ENCODE measurements around the gene CDKAL1.

CDKAL1 gene

GRCh38 chr6:20933057-20933788 lies 399.0 kb downstream of the CDKAL1 start:
- DNase-seq = no peak

GRCh38 chr6:20936949-20937348 lies 402.7 kb downstream of the CDKAL1 start:
- no peak for DNase-seq

GRCh38 chr6:20939161-20939775 lies 405.0 kb downstream of the CDKAL1 start:
- DNase-seq = no peak

- no peak for DNase-seq
Observed at GRCh38 chr6:20943040-20943627, 408.9 kb downstream of the CDKAL1 start.

- DNase-seq = no peak
Observed at GRCh38 chr6:20943922-20944321, 409.7 kb downstream of the CDKAL1 start.

GRCh38 chr6:20946022-20946421 lies 411.8 kb downstream of the CDKAL1 start:
- no peak for DNase-seq

- no peak for DNase-seq
Observed at GRCh38 chr6:20946890-20947289, 412.6 kb downstream of the CDKAL1 start.

GRCh38 chr6:20947977-20948376 lies 413.7 kb downstream of the CDKAL1 start:
- DNase-seq = no peak

GRCh38 chr6:20948556-20948955 lies 414.3 kb downstream of the CDKAL1 start:
- DNase-seq = peak; percentile 23

GRCh38 chr6:20949138-20949537 lies 414.9 kb downstream of the CDKAL1 start:
- no peak for DNase-seq

GRCh38 chr6:20952699-20953474 lies 418.6 kb downstream of the CDKAL1 start:
- peak; percentile 86 for DNase-seq

GRCh38 chr6:20954315-20954714 lies 420.1 kb downstream of the CDKAL1 start:
- DNase-seq = peak; percentile 64

GRCh38 chr6:20955131-20955530 lies 420.9 kb downstream of the CDKAL1 start:
- peak; percentile 56 for DNase-seq

GRCh38 chr6:20955751-20956150 lies 421.5 kb downstream of the CDKAL1 start:
- DNase-seq = no peak

GRCh38 chr6:20960067-20960466 lies 425.8 kb downstream of the CDKAL1 start:
- no peak for DNase-seq

GRCh38 chr6:20965276-20965675 lies 431.0 kb downstream of the CDKAL1 start:
- DNase-seq = no peak

- DNase-seq = no peak
Observed at GRCh38 chr6:20965915-20966314, 431.7 kb downstream of the CDKAL1 start.

GRCh38 chr6:20969551-20969950 lies 435.3 kb downstream of the CDKAL1 start:
- no peak for DNase-seq

GRCh38 chr6:20976391-20976918 lies 442.2 kb downstream of the CDKAL1 start:
- no peak for DNase-seq

- no peak for DNase-seq
Observed at GRCh38 chr6:20978151-20978614, 443.9 kb downstream of the CDKAL1 start.

GRCh38 chr6:20979076-20979475 lies 444.8 kb downstream of the CDKAL1 start:
- DNase-seq = no peak

- no peak for DNase-seq
Observed at GRCh38 chr6:20983961-20984360, 449.7 kb downstream of the CDKAL1 start.

GRCh38 chr6:20985821-20986220 lies 451.6 kb downstream of the CDKAL1 start:
- DNase-seq = no peak
